SK-N-SH (cell line): ENCODE results near the gene DCAF4L1. TPM values are rescaled to one million over a fixed set of nuclear protein-coding genes. Genes with fewer than 3 reads are reported as not detected.
A peak's percentile ranks its signal among the peaks of the same experiment; 100 is the strongest.

Source experiments
- CTCF ChIA-PET: fragments of 300-600, 350-600 bp; formaldehyde crosslinking; extraction: SDS; loops from one replicate; lab custom pipeline; 2021; lab: Yijun Ruan, JAX
- POLR2A ChIA-PET: fragments of 350-600 bp; sonication (Branson Sonifier 250); formaldehyde crosslinking; extraction: SDS; loops from one replicate; lab custom pipeline; 2020; ENCODE audit warnings: antibody characterized with exemption, inconsistent platforms; lab: Yijun Ruan, JAX
- DNase-seq: peaks from one replicate; pipeline ENCODE4 v3.0.0; 2012
- H2AFZ ChIP-seq: fragments of 200-600 bp; sonication (generic); 2 replicates; pipeline ENCODE4 v1.8.1; 2016; ENCODE audit warnings: antibody characterized with exemption, mild to moderate bottlenecking, low read depth
- H3F3A ChIP-seq: fragments of 200-600 bp; sonication (generic); replicated peaks from 2 replicates; pipeline ENCODE3; 2016; ENCODE audit warnings: antibody characterized with exemption, mild to moderate bottlenecking; ENCODE audit not compliant: insufficient read depth
- H3K27ac ChIP-seq, 2 experiments: fragments of 200-500 bp in 1 of 2; fragments of 200-600 bp in 1 of 2; sonication (Bioruptor generic) in 1 of 2; sonication (generic), shearing (Covaris generic) in 1 of 2; 2 replicates each; pipeline versions ENCODE4 v1.5.1 to v1.6.1; 2014 to 2016; ENCODE audit warnings: low read depth in 2 of 2, inconsistent platforms in 1 of 2, low read length in 1 of 2, mild to moderate bottlenecking in 1 of 2, mixed read lengths in 1 of 2
- H3K27me3 ChIP-seq: fragments of 200-600 bp; sonication (generic), shearing (Covaris generic); 2 replicates; pipeline ENCODE4 v1.6.1; 2016; ENCODE audit warnings: mixed run types; ENCODE audit not compliant: insufficient read depth
- H3K36me3 ChIP-seq, 2 experiments: fragments of 200-500 bp in 1 of 2; fragments of 200-600 bp in 1 of 2; sonication (Bioruptor generic) in 1 of 2; sonication (generic) in 1 of 2; replicated peaks in 1 of 2; 2 replicates each; pipeline versions ENCODE3 to v1.5.1; 2014 to 2016; ENCODE audit warnings: low read length in 1 of 2, mild to moderate bottlenecking in 1 of 2; ENCODE audit not compliant: insufficient read depth in 2 of 2, control insufficient read depth in 1 of 2
- H3K4me1 ChIP-seq, 2 experiments: fragments of 200-500 bp in 1 of 2; fragments of 200-600 bp in 1 of 2; sonication (Bioruptor generic) in 1 of 2; sonication (generic), shearing (Covaris generic) in 1 of 2; 2 replicates each; pipeline versions ENCODE4 v1.5.1 to v1.6.1; 2014 to 2016; ENCODE audit warnings: low read depth in 1 of 2, low read length in 1 of 2, mixed run types in 1 of 2; ENCODE audit not compliant: insufficient read depth in 2 of 2, control insufficient read depth in 1 of 2
- H3K4me2 ChIP-seq: fragments of 200-600 bp; sonication (generic), shearing (Covaris generic); 2 replicates; pipeline ENCODE4 v1.6.1; 2017; ENCODE audit warnings: mixed run types
- H3K4me3 ChIP-seq, 2 experiments: fragments of 200-500 bp in 1 of 2; fragments of 200-600 bp in 1 of 2; sonication (Bioruptor generic) in 1 of 2; sonication (generic), shearing (Covaris generic) in 1 of 2; 2 replicates each; pipeline versions ENCODE4 v1.5.1 to v1.8.1; 2014 to 2016; ENCODE audit warnings: low read depth in 2 of 2, inconsistent platforms in 1 of 2, low read length in 1 of 2, mild to moderate bottlenecking in 1 of 2, mixed read lengths in 1 of 2, moderate library complexity in 1 of 2
- H3K79me2 ChIP-seq: fragments of 200-600 bp; sonication (generic); 2 replicates; pipeline ENCODE4 v1.8.1; 2017; ENCODE audit warnings: mild to moderate bottlenecking; ENCODE audit not compliant: insufficient read depth
- H3K9ac ChIP-seq: fragments of 200-600 bp; sonication (generic); 2 replicates; pipeline ENCODE4 v1.6.1; 2017; ENCODE audit warnings: mixed run types
- H3K9me2 ChIP-seq: fragments of 200-600 bp; sonication (generic); 2 replicates; pipeline ENCODE4 v1.6.1; 2017; ENCODE audit warnings: mixed run types
- H3K9me3 ChIP-seq: fragments of 200-600 bp; sonication (generic); 2 replicates; pipeline ENCODE4 v1.6.1; 2017; ENCODE audit warnings: mixed run types, mild to moderate bottlenecking, moderate library complexity
- H4K20me1 ChIP-seq: fragments of 200-600 bp; sonication (generic); 2 replicates; pipeline ENCODE4 v1.6.1; 2017; ENCODE audit warnings: mild to moderate bottlenecking, mixed run types; ENCODE audit not compliant: insufficient read depth
- CHD2 ChIP-seq: fragments of 150-350 bp; IDR thresholded peaks from 2 replicates; pipeline ENCODE4 v1.6.1; 2018; ENCODE audit warnings: low read length; ENCODE audit not compliant: partially characterized antibody
- CTCF ChIP-seq: fragments of 200-600 bp; sonication (generic); IDR thresholded peaks from 2 replicates; pipeline ENCODE4 v1.6.1; 2017; ENCODE audit warnings: antibody characterized with exemption, mild to moderate bottlenecking, moderate library complexity
- ELF1 ChIP-seq: IDR thresholded peaks from 2 replicates; pipeline ENCODE4 v1.4.0; 2012
- FOXJ3 ChIP-seq: sonication (generic); formaldehyde crosslinking; IDR thresholded peaks from 2 replicates; pipeline ENCODE4 v1.5.1; 2020; ENCODE audit warnings: mild to moderate bottlenecking, missing genetic modification reagents
- GABPA ChIP-seq: IDR thresholded peaks from 2 replicates; pipeline ENCODE4 v1.4.0; 2012; ENCODE audit warnings: low read depth, mild to moderate bottlenecking
- GATA2 ChIP-seq: sonication (generic); formaldehyde crosslinking; IDR thresholded peaks from 2 replicates; pipeline ENCODE4 v1.5.0; 2020; ENCODE audit warnings: mild to moderate bottlenecking, missing genetic modification reagents
- IRF3 ChIP-seq: fragments of 150-350 bp; IDR thresholded peaks from 2 replicates; pipeline ENCODE4 v1.6.1; 2016; ENCODE audit warnings: mild to moderate bottlenecking, low read depth, low read length
- JUND ChIP-seq: IDR thresholded peaks from 2 replicates; pipeline ENCODE4 v1.4.0; 2012
- MAX ChIP-seq: IDR thresholded peaks from 2 replicates; pipeline ENCODE4 v1.4.0; 2012; ENCODE audit warnings: low read depth
- MEF2A ChIP-seq: IDR thresholded peaks from 2 replicates; pipeline ENCODE4 v1.4.0; 2012; ENCODE audit warnings: low read depth, borderline replicate concordance
- MXI1 ChIP-seq: IDR thresholded peaks from 2 replicates; pipeline ENCODE4 v1.6.1; 2012; ENCODE audit warnings: mild to moderate bottlenecking, low read depth, low read length, improper control_type of control experiment
- NFIC ChIP-seq: IDR thresholded peaks from 2 replicates; pipeline ENCODE4 v1.4.0; 2012; ENCODE audit warnings: borderline replicate concordance
- PBX3 ChIP-seq: IDR thresholded peaks from 2 replicates; pipeline ENCODE4; 2012
- POLR2AphosphoS5 ChIP-seq: IDR thresholded peaks from 2 replicates; pipeline ENCODE4 v1.6.1; 2012; ENCODE audit warnings: low read depth, low read length
- RAD21 ChIP-seq: IDR thresholded peaks from 2 replicates; pipeline ENCODE4 v1.6.1; 2012; ENCODE audit warnings: mild to moderate bottlenecking, low read length
- REST ChIP-seq: IDR thresholded peaks from 2 replicates; pipeline ENCODE4 v1.6.1; 2012; ENCODE audit warnings: mild to moderate bottlenecking, low read depth, low read length, moderate library complexity
- SIN3A ChIP-seq: IDR thresholded peaks from 2 replicates; pipeline ENCODE4 v1.6.1; 2012; ENCODE audit warnings: low read depth, mild to moderate bottlenecking, low read length, moderate library complexity, borderline replicate concordance
- SMC3 ChIP-seq: IDR thresholded peaks from 2 replicates; pipeline ENCODE4 v1.6.1; 2012; ENCODE audit warnings: low read depth, low read length, improper control_type of control experiment
- TAF1 ChIP-seq: IDR thresholded peaks from 2 replicates; pipeline ENCODE4 v1.6.1; 2012; ENCODE audit warnings: low read depth, mild to moderate bottlenecking, low read length, moderate library complexity, borderline replicate concordance
- TEAD4 ChIP-seq: IDR thresholded peaks from 2 replicates; pipeline ENCODE4 v1.4.0; 2012; ENCODE audit warnings: mild to moderate bottlenecking, borderline replicate concordance; ENCODE audit not compliant: insufficient read depth
- YY1 ChIP-seq: IDR thresholded peaks from 2 replicates; pipeline ENCODE4 v1.4.0; 2012; ENCODE audit warnings: low read depth, mild to moderate bottlenecking
- ZBTB33 ChIP-seq: IDR thresholded peaks from 2 replicates; pipeline ENCODE4 v1.4.0; 2012; ENCODE audit warnings: low read depth, borderline replicate concordance
- WGBS: methylation state at CpG from one replicate; pipeline ENCODE4 v1.1.6; 2017; ENCODE audit warnings: low lambda C conversion rate; 5-methylcytosine and 5-hydroxymethylcytosine counted together
- polyA plus RNA-seq, 3 experiments: library from polyadenylated mRNA; depleted of rRNA; stranded (reverse); fragments of >200 nt; gene quantifications; 2 replicates each; pipeline ENCODE4 v1.2.3, GENCODE V29; 2012

DCAF4L1 gene
- polyA plus RNA-seq, 1 of the 3 experiments (the other 2 are of a cell fraction), result 0.05 TPM

GRCh38 chr4:41934901-41935651 lies 46.5 kb upstream of the DCAF4L1 start, which contains the start of gene TMEM33:
Gene TMEM33 (plus strand): TSS chr4:41935429. CDS start chr4:41935485, 56 bp downstream.
- Histone ChIP-seq H3K4me2 (peak within 1 kb of the TSS; percentile 87), H3K79me2 (peaks cover 51% of the 10 kb centered on the region), H3K27ac (peak within 1 kb of the TSS; percentile 75 to 90), H3K9ac (peak within 1 kb of the TSS; percentile 84), H3K9me2 (no peaks in the 10 kb centered on the region), H4K20me1 (peaks cover 18% of the 10 kb centered on the region), H3K27me3 (no peaks in the 10 kb centered on the region), H3K9me3 (no peaks in the 10 kb centered on the region), H3K36me3 (peaks cover 26 to 29% of the 10 kb centered on the region in 2 experiments), H3F3A (no peaks in the 10 kb centered on the region), H3K4me3 (peak within 1 kb of the TSS; percentile 78 to 99), H3K4me1 (peaks cover 8 to 21% of the 10 kb centered on the region in 2 experiments; a peak in 3 of 4 replicates), H2AFZ (peak within 1 kb of the TSS; percentile 86)
- no peak for TF ChIP-seq YY1
- no peak; the same call in 1 of the 2 replicates for TF ChIP-seq SIN3A
- TF ChIP-seq TAF1, result peak; percentile 66
- TF ChIP-seq IRF3, result no peak
- peak; percentile 21 for TF ChIP-seq CTCF
- 0 out of 2 replicates have a peak, but pooled peaks have one; percentile 8 for TF ChIP-seq TEAD4
- TF ChIP-seq SMC3, result no peak
- no peak for TF ChIP-seq JUND
- no peak for TF ChIP-seq GATA2 (CRISPR knock-in tag)
- no peak for TF ChIP-seq FOXJ3
- 0 out of 2 replicates have a peak, but pooled peaks have one; percentile 47 for TF ChIP-seq MXI1
- TF ChIP-seq NFIC, result 0 out of 2 replicates have a peak, but pooled peaks have one; percentile 8
- TF ChIP-seq MEF2A, result no peak
- no peak for TF ChIP-seq PBX3
- TF ChIP-seq ZBTB33, result 0 out of 2 replicates have a peak, but pooled peaks have one; percentile 54
- TF ChIP-seq GABPA, result peak; percentile 99
- TF ChIP-seq REST, result no peak
- no peak for TF ChIP-seq RAD21
- peak; percentile 76 for TF ChIP-seq MAX
- peak; percentile 91 for TF ChIP-seq POLR2AphosphoS5
- peak; percentile 96 for TF ChIP-seq ELF1
- peak; percentile 93 for TF ChIP-seq CHD2
- CTCF ChIA-PET, result interaction anchor here (0.6 to 5.9 kb wide), 5 partner anchors 52 to 722 kb away, joined by 3 to 25 read pairs (median 3); partner anchors contain the start of gene ATP8A1
- DNase-seq, result peak; percentile 88
- WGBS, result under 1% methylated on average over 20 of the region's 49 CpGs
- POLR2A ChIA-PET, result interaction anchor here (0.5 to 1.6 kb wide), 14 partner anchors 9 to 247 kb away, joined by 3 to 12 read pairs (median 3); partner anchors contain the start of genes PHOX2B and SLC30A9
